ENCODE results near the gene NEUROG1.
A peak's percentile ranks its signal among the peaks of the same experiment; 100 is the strongest.
"Not testable (repeated sequence)": the region's sequence is repeated elsewhere in the genome, so short reads cannot be mapped to it uniquely, and the experiment has no call there.

Gene NEUROG1

GRCh38 chr5:135529576-135529975 is 6.2 kb downstream of the NEUROG1 start:
- H3K27ac ChIP-seq (ENCODE audit: extremely low read depth, low read depth, low read length); H3K36me3 ChIP-seq (ENCODE audit: control insufficient read depth in 2 of 2, insufficient read depth in 1 of 2, low read length in 2 of 2); H3K9me3 ChIP-seq (ENCODE audit: control insufficient read depth, insufficient read depth, low read depth, low read length); POLR2A ChIA-PET; H3K4me1 ChIP-seq (ENCODE audit: control insufficient read depth, insufficient read depth, low read length); H3K4me3 ChIP-seq (ENCODE audit: low read depth, low read length): not testable (repeated sequence)
- CTCF ChIA-PET: interaction anchor here (0.6 to 1.6 kb wide), 4 partner anchors 23 to 578 kb away, joined by 3 to 4 read pairs (median 3); no protein-coding TSS in a partner anchor
- TF ChIP-seq SETDB1 (IDR thresholded peaks at IDR 0.05; ENCODE audit: insufficient read length, low read length): peak; percentile 54

GRCh38 chr5:135526924-135527323 is 8.8 kb downstream of the NEUROG1 start:
- TF ChIP-seq PRDM4 (tag by site-specific recombination; IDR thresholded peaks at IDR 0.05) (no peak), BCL11B (tag by site-specific recombination; IDR thresholded peaks at IDR 0.05; ENCODE audit: low read depth) (no peak), WT1 (tag by site-specific recombination; IDR thresholded peaks at IDR 0.05) (no peak), ZNF704 (tag by site-specific recombination; IDR thresholded peaks at IDR 0.05) (no peak), MZF1 (tag by site-specific recombination; IDR thresholded peaks at IDR 0.05; ENCODE audit: borderline replicate concordance) (no peak), ZNF600 (tag by site-specific recombination; IDR thresholded peaks at IDR 0.05) (no peak), ZNF629 (tag by site-specific recombination; IDR thresholded peaks at IDR 0.05) (no peak), ZNF621 (tag by site-specific recombination; IDR thresholded peaks at IDR 0.05) (no peak), ZNF670 (tag by site-specific recombination; IDR thresholded peaks at IDR 0.05; ENCODE audit: low read depth) (no peak), ZNF776 (tag by site-specific recombination; IDR thresholded peaks at IDR 0.05; ENCODE audit: borderline replicate concordance) (no peak), ZNF558 (tag by site-specific recombination; IDR thresholded peaks at IDR 0.05) (no peak), ZNF560 (tag by site-specific recombination; IDR thresholded peaks at IDR 0.05; ENCODE audit: borderline replicate concordance) (no peak), ZNF580 (tag by site-specific recombination; IDR thresholded peaks at IDR 0.05) (no peak), ZNF132 (tag by site-specific recombination; IDR thresholded peaks at IDR 0.05; ENCODE audit: borderline replicate concordance) (no peak)

GRCh38 chr5:135521964-135522363 is 13.8 kb downstream of the NEUROG1 start:
- Histone ChIP-seq H3K4me3 (ENCODE audit: low read depth, low read length) (no peak overlapping the region), H3K9me3 (ENCODE audit: control insufficient read depth, insufficient read depth, low read depth, low read length) (no peaks in the 10 kb centered on the region), H3K27ac (ENCODE audit: extremely low read depth, low read depth, low read length) (no peak overlapping the region), H3K36me3 (ENCODE audit: control insufficient read depth in 2 of 2, insufficient read depth in 1 of 2, low read length in 2 of 2) (no peaks in the 10 kb centered on the region), H3K4me1 (ENCODE audit: control insufficient read depth, insufficient read depth, low read length) (no peaks in the 10 kb centered on the region)
- ChIA-PET CTCF (interaction anchor here (0.5 to 1.5 kb wide), 3 partner anchors 31 to 508 kb away, joined by 3 read pairs; no protein-coding TSS in a partner anchor), POLR2A (no interaction called here)
- TF ChIP-seq ZNF654 (tag by site-specific recombination; IDR thresholded peaks at IDR 0.05; ENCODE audit: low read depth): no peak
- no peak for TF ChIP-seq BCL11B (tag by site-specific recombination; IDR thresholded peaks at IDR 0.05; ENCODE audit: low read depth)
- TF ChIP-seq ZBTB26 (tag by site-specific recombination; optimal IDR thresholded peaks at IDR 0.05): no peak
- TF ChIP-seq ZNF639 (tag by site-specific recombination; IDR thresholded peaks at IDR 0.05): no peak
- no peak for TF ChIP-seq ZNF214 (tag by site-specific recombination; IDR thresholded peaks at IDR 0.05; ENCODE audit: borderline replicate concordance)
- no peak for TF ChIP-seq ZFP37 (tag by site-specific recombination; IDR thresholded peaks at IDR 0.05)
- TF ChIP-seq ZNF155 (tag by site-specific recombination; IDR thresholded peaks at IDR 0.05): no peak
- no peak for TF ChIP-seq WT1 (tag by site-specific recombination; IDR thresholded peaks at IDR 0.05)
- no peak for TF ChIP-seq HOXC10 (CRISPR knock-in tag; IDR thresholded peaks at IDR 0.05)
- TF ChIP-seq ZNF202 (tag by site-specific recombination; IDR thresholded peaks at IDR 0.05; ENCODE audit: borderline replicate concordance): no peak
- no peak for TF ChIP-seq ZNF549 (tag by site-specific recombination; IDR thresholded peaks at IDR 0.05)
- no peak for TF ChIP-seq ZNF391 (tag by site-specific recombination; IDR thresholded peaks at IDR 0.05; ENCODE audit: borderline replicate concordance, low read depth)
- TF ChIP-seq ZNF664 (tag by site-specific recombination; IDR thresholded peaks at IDR 0.05): no peak
- TF ChIP-seq KLF10 (tag by site-specific recombination; IDR thresholded peaks at IDR 0.05): no peak

More at GRCh38 chr5:135526924-135527323, 8.8 kb downstream of the NEUROG1 start:
- ChIA-PET CTCF (interaction anchor here (1.2 kb wide), 1 partner anchor 34 kb away, joined by 5 read pairs; no protein-coding TSS in a partner anchor), POLR2A (no interaction called here)
- Histone ChIP-seq H3K9me3 (ENCODE audit: control insufficient read depth, insufficient read depth, low read depth, low read length) (no peaks in the 10 kb centered on the region), H3K4me1 (ENCODE audit: control insufficient read depth, insufficient read depth, low read length) (no peaks in the 10 kb centered on the region), H3K36me3 (ENCODE audit: control insufficient read depth in 2 of 2, insufficient read depth in 1 of 2, low read length in 2 of 2) (no peaks in the 10 kb centered on the region), H3K27ac (ENCODE audit: extremely low read depth, low read depth, low read length) (no peak overlapping the region), H3K4me3 (ENCODE audit: low read depth, low read length) (no peak overlapping the region)

Measured in HEK293 (cell line).